ENCODE data around the gene HOXB6.

The HOXB6 gene

GRCh38 chr17:48598736-48599135 is 6.0 kb downstream of the HOXB6 start:
- no peak for DNase-seq (ENCODE audit: low read depth)
- TF ChIP-seq CTCF (IDR thresholded peaks at IDR 0.05; ENCODE audit: low read depth, low read length, missing control alignments): no peak
- no peak overlapping the region for H3K4me3 ChIP-seq (ENCODE audit: low read depth, low read length)

- peak overlapping the region; percentile 43 for H3K4me3 ChIP-seq (ENCODE audit: low read depth, low read length)
- no peak for DNase-seq (ENCODE audit: low read depth)
- no peak for TF ChIP-seq CTCF (IDR thresholded peaks at IDR 0.05; ENCODE audit: low read depth, low read length, missing control alignments)
Measured at GRCh38 chr17:48597778-48598631, 6.8 kb downstream of the HOXB6 start.

GRCh38 chr17:48597528-48597777 is 7.3 kb downstream of the HOXB6 start:
- DNase-seq (ENCODE audit: low read depth): no peak
- TF ChIP-seq CTCF (IDR thresholded peaks at IDR 0.05; ENCODE audit: low read depth, low read length, missing control alignments): no peak
- peak overlapping the region; percentile 43 for H3K4me3 ChIP-seq (ENCODE audit: low read depth, low read length)

- TF ChIP-seq CTCF (IDR thresholded peaks at IDR 0.05; ENCODE audit: low read depth, low read length, missing control alignments): no peak
- DNase-seq (ENCODE audit: low read depth): no peak
- H3K4me3 ChIP-seq (ENCODE audit: low read depth, low read length): peak overlapping the region; percentile 43
Measured at GRCh38 chr17:48596735-48597527, 7.9 kb downstream of the HOXB6 start.

GRCh38 chr17:48596000-48596734 is 8.6 kb downstream of the HOXB6 start:
- no peak for DNase-seq (ENCODE audit: low read depth)
- TF ChIP-seq CTCF (IDR thresholded peaks at IDR 0.05; ENCODE audit: low read depth, low read length, missing control alignments): no peak
- peak overlapping the region; percentile 34 for H3K4me3 ChIP-seq (ENCODE audit: low read depth, low read length)

GRCh38 chr17:48595278-48595999 is 9.3 kb downstream of the HOXB6 start:
- no peak overlapping the region for H3K4me3 ChIP-seq (ENCODE audit: low read depth, low read length)
- no peak for DNase-seq (ENCODE audit: low read depth)
- no peak for TF ChIP-seq CTCF (IDR thresholded peaks at IDR 0.05; ENCODE audit: low read depth, low read length, missing control alignments)
